NCI-H128 (cell line): ENCODE data around the gene GAPVD1.
"Not testable (repeated sequence)": the region's sequence is repeated elsewhere in the genome, so short reads cannot be mapped to it uniquely, and the experiment has no call there.

Experiments
- DNase-seq: peaks from one replicate; lab custom pipeline; 2025; ENCODE audit not compliant: unreplicated experiment; lab: John Stamatoyannopoulos, UW

GAPVD1 gene

DNA sequence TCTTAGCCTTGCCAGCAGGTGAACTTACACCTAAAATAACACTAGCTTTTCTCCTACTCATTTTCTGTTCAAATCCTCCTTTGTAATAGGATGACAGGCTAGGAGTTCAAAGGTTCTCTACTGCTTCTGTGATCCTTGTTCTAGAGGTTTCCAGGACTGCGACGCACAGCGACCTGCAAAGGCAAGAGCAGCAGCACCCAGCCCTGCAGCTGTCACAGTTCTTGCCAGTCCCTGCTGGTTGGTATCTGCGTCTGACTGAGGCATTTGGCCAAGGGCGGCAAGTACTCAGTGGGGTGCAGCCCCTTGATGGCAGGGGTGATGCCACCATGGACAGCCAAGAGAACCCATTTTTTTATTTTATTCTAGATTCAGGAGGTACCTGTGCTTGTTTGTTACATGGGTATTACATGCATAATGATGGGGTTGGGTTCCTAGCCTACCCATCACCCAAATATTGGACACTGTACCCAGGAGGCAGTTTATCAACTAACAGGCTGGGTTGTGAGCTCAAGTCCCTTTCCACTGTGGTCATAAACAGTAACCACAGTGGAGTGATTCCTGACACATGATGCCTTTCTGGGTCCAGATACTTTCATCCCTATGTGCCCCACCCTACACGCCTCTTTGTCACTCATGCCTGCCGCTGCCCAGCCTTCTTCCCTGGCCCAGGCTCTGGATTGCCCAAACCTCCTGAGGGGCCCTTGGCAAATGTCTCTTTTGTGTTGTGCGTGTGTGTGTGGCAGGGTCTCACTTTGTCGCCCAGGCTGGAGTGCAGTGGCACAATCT lies 111.0 kb downstream of the GAPVD1 start:
- no peak for DNase-seq

DNA sequence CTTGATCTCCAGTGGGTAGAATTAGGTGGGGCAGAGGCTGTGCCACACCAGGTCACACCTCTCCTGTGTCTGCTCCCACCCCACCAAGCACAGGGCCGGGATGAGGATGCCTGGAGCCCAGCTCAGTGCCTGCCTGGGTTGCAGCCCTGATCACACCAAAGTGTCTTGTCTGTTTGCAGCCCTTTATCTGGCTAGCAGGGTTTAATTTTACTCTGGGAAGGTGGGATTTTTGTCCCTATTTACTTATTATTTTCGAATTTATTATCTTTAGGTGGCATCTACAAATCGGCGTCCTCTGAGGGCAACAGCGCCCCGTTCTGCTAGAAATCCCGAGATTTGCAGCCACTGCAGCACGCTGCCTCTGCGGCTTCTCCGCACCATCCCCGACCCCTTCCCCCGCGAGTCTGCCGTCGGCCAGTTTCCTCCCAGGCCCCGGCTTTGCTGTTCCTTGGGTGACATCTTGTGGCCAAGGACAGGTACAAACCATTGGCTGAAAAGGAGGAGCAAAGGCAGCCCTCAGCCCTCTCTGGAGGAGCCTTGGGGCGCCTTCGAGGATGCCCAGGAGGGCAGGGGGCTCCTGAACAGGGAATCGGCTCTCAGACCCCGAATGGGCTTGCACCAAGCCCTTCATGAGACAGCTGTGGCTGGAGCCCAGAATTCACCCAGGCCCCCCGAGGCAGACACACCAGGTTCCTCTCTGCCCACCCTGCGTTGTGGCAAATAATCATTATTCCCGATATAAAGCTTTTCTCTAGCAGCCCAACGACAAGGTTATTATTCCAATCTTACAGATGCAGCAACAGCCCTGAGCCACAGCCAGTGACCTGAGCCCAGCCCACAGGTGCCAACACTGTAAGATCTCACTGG lies 113.0 kb downstream of the GAPVD1 start:
- DNase-seq, result peak; percentile 56

DNA sequence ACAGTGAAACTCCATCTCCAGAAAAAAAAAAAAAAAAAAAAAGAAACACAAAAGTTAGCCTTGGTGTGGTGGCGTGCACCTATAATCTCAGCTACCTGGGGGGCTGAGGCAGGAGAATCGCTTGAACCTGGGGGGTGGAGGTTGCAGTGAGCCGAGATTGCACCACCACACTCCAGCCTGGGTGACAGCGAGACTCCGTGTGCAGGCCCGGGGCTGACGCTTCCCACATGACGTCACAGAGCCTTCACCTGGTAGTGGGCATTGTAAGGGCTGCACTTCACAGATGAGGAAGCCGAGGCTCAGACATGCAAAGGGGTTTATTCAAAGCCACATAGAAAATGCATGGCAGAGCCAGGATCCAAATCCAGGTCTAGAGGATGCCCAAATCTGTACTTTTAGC lies 114.2 kb downstream of the GAPVD1 start:
- DNase-seq, result no peak

DNA sequence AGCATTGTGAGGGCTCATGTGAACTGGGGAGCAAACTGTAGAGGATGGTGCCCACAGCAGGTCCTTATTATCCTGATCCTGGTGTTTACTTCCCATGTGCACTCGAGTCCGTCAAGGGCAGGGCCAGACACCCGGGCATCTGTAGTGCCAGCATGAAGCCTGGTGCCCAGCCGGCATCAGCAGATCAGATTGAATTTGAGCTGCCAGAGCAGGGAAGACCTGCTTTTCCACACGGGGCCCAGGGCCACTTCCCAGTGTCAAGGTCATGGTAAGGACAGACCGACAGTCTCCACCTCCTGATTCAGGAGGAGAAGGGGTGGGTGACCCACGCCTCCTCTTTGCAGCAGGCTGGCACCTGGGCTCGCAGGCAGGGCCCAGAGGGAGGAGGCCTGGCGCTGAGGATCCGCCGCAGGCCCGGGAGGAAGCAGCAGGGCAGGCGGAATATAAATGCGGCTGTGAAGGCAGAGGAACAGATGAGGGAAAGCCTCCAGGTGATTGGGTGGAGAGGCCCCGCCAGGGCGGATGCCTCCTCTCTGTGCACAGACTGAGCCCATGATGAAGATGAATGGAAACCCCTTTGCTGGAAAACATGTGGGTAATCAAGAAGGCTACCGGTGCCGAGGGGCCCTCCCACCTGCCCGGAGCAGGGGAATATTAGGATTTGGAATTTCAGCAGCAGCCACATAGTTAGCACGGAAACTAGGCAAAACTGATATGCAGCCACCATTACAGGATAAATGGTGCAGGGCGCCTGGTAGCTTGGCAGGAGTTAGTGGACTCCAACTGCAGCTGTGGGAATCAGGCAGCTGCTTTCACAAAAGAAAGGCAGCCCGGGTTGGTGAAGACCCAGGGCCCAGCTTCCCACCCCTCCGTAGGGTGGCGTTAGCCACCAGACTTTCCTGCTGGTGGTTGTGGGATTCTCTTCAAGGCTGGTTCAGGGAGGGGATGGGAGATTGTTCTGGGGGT lies 114.9 kb downstream of the GAPVD1 start:
- DNase-seq, result no peak

DNA sequence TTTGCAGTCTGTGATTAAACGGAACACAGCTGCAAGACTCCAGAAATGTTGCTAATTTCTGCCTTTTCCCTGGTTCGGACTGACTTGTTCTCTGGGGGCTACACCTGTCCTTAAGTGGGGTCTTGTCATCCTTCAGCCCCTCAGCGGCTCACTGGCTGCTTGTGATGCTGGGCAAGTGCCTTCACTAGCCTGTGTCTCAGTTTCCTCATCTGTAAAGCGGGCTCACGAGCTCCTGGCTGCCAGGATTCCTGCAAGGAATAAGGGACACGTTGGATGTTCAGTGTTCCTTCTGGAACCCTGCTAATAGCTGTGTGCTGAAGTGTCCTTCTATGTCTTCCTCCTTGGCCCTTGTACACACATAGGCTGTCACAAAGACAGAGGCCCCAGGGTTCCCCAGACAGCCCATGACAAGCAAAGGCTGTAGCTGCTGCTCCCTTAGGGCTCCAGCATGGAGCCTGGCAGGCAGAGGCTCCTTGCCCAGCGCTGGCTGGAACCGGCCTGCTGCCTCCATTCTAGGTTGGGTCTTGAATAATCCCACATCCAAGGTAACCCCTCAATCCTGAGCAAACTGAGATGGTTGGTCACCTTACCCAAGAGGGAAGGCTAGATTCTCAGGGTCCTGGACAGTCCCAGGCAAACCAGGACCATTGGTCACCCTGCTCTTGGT lies 116.1 kb downstream of the GAPVD1 start:
- DNase-seq, result no peak

DNA sequence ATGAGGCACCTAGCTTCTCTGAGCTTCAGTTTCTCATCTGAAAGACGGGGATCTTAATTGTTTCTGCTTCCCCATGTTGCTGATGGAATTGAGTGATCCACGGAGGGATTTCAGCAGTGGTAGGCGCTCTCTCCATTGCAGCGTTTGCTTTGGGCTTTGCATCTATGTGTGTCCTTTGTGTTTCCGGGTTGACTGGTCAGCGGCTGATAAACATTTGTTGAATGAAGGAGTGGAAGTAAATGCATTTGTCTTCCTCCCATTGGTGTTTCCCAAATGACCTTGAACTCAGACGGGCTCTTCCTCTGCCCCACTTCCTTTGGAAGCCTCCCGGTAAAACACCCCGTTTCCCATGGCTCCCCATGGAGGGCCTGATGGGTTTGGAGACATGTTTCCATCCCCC lies 117.2 kb downstream of the GAPVD1 start:
- no peak for DNase-seq

DNA sequence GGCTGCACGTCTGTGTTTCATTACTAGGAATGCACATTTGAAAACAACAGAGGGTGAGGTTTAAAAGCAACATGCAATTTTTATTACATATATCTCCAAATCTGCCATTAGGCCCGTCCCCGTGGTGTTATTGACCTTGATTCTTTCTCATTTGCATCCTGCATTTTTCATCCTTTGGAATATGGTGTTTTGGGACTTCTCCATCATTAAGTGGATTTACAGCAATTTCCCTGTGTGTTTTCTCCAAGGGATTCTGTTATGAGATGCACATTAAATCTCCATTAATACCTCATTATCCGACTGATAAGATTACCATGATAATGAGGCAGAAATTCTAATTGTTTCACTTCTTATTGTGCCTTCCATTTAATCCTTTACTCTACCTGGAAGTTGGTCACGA lies 117.6 kb downstream of the GAPVD1 start:
- no peak for DNase-seq

DNA sequence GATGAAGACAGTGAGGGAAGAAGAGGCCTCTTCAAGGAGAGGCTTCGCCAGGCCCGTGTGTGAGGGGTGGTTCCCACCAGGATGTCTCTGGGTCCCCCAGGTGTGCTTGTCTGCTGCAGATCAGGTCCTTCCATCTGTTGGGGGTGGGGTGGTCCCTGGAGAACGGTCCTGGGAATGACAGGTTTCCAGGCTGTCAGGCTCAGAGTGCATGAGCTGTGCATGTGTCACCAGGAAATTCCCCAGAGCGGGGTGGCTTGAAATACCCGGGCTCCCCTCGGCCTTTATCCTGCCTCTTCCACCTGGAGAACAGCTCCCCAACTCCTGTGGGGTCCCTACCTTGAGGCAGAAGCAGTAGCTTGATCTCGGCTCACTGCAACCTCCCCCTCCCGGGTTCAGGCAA lies 118.8 kb downstream of the GAPVD1 start:
- DNase-seq, result no peak

DNA sequence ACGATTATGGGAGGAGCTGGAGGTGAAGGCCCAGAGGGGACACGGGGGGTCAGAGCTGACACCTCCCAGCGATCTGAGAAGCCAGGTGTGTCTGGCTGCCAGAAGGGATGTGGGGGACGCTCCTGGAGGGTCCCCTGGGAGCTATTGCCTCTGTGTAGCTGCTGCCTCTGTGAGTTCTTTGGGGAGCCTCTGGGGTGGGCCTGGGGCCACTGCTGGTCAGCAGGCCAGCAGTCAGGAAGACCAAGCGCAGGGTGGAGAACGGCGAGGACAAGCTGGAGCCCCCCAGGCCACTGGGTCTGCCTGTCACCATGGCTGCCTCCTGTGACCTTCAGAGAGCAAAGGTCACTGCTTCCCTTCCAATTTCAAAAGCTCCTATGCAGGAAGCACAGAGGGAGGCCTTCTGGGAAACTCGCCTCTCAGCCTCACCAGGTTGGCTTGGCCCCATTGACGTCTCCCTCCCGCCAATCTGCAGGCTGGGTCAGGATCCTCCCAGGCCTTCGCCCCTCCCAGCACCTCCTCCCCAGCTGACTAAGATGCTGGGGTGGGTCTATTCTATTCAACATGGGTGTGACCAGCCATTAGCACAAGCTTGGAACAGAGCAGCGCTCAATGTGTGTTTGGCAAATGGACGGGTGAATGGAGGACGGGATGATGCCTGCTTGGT lies 126.4 kb downstream of the GAPVD1 start:
- DNase-seq, result no peak

DNA sequence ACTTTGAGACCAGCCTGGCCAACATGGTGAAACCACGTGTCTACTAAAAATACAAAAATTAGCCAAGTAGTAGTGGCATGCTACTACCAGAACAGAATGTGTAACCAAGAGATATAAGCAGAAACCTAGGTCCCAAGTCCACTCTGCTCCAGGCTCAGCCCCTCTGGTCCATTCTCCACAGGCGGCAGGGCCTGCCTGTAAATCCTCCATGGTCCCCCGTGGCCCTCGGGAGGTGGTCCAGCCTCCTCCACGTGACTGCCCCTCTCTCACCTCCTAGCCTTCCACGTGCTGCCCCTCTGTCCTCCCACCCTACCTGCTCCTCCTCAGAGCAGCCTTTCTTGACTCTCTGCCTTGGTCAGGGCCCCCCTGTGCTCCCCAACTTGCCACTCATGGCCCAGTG lies 127.4 kb downstream of the GAPVD1 start:
- no peak for DNase-seq

DNA sequence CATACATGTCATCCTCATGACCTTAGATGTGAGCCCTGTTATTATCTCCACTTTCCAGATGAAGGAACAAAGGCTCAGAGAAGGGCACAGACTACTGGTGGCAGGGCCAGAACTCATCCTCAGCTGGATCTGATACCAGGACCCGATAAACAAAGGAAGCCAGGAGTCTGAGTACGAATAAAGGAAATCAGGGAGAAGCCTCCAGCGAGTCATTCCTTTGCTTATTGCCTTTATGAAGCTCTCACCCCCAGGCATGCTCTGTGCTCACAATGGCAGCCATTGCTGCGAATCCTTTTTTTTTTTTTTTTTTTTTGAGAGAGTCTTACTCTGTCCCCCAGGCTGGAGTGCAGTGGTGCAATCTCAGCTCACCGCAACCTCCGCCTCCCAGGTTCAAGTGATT lies 130.1 kb downstream of the GAPVD1 start:
- DNase-seq, result no peak

DNA sequence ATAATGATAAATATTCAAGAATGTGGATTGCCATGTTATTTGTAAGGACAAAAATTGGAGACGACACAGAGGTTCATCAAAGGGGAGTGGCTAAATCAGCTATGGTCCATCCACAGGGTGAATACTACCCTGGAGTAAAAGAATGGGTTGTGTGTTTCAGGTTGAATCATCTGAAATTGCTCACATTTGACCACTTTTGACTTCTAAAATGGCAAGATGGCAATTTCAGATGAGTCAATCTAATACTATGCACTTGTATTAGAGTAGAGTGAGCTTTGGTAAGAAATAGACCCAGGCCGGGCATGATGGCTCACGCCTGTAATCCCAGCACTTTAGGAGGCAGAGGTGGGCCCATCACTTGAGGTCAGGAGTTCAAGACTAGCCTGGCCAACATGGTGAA lies 131.8 kb downstream of the GAPVD1 start:
- DNase-seq, result no peak

DNA sequence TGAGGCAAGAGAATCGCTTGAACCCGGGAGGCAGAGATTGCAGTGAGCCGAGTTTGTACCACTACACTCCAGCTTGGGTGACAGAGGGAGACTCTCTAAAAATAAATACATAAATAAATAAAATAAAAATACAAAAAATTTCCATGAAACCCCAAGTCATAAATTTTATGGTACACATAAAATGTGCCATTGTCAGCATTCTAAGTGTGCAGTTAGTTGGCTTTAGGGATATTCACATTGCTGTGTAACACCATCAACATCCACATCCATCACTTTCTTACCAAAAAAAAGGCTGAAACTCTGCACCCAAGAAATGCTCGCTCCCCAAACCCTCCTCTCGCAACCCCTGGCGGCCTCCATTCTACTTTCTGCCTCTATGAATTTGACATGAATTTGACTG lies 135.2 kb downstream of the GAPVD1 start:
- DNase-seq, result no peak

DNA sequence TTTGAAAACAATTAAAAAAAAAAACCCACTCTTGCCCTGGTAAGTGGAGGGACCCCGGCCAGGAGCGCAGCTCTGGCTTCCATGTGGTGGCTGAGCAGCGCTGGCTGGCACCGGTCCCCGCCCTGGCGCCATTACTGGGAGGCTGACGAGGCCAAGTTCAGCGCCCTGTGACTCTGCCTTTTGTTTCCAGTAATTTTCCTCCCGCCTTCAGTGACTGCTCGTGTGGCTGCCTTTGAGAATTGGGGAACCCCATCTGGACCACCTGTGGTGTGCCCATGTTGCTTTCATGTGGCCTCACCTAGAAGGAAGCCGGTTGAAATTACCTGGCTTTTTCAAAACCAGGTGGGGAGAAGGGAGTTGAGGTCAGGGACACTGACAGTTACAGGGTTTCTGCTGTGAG lies 136.1 kb downstream of the GAPVD1 start:
- peak; percentile 23 for DNase-seq

DNA sequence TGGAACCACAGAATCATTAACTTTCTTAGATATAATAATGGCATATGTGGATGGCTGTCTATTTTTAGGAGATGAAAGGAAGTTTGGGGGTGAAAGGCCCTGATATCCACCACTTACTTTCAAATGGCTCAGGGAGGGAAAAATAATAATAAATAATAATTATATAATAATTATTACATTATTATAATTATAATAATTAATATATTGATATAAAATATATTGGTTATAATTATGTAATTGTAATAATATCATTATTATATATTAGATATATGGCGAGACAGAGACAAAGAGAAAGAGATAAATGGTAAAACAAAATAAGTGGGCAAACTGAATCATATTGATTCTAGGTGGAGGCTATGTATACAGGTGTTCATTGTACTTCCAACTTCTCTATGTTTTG lies 136.6 kb downstream of the GAPVD1 start:
- no peak for DNase-seq

DNA sequence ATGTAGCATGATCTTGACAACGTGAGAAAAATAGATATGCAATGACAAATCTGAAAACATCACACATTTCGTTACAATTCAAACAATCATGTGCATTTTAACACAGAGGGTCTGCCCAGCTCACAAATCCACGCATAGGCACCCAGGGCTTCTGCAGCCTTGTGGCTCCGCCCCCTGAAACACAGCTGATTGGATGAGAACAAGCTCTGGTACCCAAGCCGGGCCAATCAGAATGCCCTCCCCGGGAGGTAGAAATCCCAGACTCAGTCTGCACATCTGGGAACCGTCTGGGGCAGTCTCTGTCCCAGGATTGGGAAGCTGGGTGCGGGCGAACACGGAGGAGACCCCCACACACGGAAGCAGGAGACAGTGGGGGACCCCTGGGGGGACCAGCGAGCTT lies 137.5 kb downstream of the GAPVD1 start:
- no peak for DNase-seq

DNA sequence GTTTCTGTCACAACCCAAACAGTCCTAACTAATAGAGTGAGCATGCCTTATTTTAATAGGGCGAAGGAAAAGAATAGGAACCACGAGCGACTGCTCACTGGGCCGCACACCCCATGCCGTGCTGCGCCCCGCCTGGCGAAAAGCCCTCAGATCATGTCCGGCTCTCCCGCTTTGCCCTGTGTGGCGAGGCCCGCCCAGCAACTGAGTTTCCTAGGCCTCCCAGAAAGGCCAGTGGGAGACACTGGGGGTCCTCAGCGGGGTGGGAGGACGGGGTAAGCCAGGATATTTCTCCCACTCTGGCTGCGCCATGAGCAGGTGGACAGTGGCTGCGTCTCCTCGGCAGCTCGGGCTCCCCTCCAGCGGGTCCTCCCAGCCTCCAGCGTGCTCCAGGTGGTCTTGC lies 138.0 kb downstream of the GAPVD1 start:
- DNase-seq, result no peak

DNA sequence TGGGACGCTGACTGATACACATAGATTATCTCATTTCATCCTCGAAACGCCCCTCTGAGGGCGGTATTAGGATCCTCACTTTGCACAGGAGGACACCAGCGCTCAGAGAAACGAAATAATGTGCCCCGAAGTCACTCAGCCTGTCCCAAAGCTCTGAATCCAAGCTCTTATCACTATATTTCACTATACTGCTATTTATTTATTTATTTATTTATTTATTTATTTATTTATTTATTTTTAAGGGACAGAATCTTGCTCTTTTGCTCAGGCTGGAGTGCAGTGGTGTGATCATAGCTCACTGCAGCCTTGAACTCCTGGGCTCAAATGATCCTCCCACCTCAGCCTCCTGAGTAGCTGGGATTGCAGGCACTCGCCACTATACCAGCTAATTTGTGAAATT lies 138.6 kb downstream of the GAPVD1 start:
- DNase-seq, result not testable (repeated sequence)

DNA sequence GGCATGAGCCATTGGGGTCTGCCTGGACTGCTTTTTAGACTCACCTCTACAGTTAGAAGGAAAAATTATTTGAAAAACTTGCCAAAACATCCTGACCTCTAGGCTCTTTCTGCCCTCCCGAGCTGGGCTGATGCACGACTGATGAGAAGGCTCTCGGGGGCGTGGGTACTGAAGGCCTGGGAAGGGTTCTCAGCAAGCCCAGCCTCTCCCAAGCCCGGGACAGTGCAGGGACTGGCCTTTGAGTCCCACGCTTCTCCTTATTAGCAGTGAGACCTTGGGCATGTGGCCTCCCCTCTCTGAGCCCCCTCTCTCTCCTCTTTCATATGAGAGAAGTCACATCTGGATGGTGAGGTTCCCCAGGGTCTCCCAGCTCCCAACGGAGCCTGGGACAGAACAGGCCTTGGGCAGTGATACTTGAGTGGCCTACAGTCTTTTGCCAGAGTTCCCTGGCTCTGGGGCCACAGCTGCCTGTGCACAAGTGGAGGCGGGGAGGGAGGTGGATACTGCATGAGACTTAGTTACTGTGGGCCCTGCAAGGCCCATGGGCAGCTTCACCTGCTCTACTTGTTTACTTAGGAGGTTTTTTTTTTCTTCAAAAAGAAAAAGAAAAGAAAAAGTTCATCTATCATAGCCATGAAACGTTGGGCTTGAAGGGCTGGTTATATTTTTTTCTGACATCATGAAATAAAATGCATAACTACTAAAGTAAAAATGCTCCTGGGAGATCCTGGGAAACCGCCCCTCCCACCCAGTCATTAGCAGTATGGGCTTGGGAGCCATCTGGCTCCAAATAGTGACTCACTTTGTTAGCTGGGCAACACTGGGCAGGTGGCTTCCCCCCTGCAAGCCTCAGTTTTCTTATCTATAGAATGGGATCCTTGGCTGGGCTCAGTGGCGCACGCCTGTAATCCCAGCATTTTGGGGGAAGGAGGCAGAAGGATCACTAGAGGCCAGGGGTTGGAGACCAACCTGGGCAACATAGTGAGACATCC lies 139.4 kb downstream of the GAPVD1 start:
- no peak for DNase-seq
